Activated CD8-positive, alpha-beta T cell treated with anti-CD3 and anti-CD28 coated beads, Interleukin-2, amount 10 ng/mL, durations not matched to agents 7 days and 5 days (primary cell): Measurements from ENCODE around the gene HSPA9. TPM values are rescaled to one million over a fixed set of nuclear protein-coding genes. Genes with fewer than 3 reads are reported as not detected.

ENCODE experiments used
- ATAC-seq: fragments of 150-1000 bp; cut with Tn5 transposase; one replicate; pipeline ENCODE4 v1.10.0; 2021; ENCODE audit warnings: moderate library complexity
- CTCF ChIA-PET: fragments of 350-600 bp; sonication (Branson Sonifier 250); formaldehyde crosslinking; loops from one replicate; lab custom pipeline; 2021; ENCODE audit warnings: antibody characterized with exemption; lab: Charles Lee
- POLR2A ChIA-PET: fragments of 350-600 bp; sonication (Branson Sonifier 250); formaldehyde crosslinking; loops from one replicate; lab custom pipeline; 2021; ENCODE audit warnings: antibody characterized with exemption; lab: Charles Lee
- DNase-seq: peaks from one replicate; pipeline ENCODE4 v3.0.0-alpha.2; 2020
- H3K27ac Mint-ChIP-seq: one replicate; pipeline ENCODE4 v1.8.0; 2021; ENCODE audit warnings: mild to moderate bottlenecking, mixed read lengths
- H3K27me3 Mint-ChIP-seq: one replicate; pipeline ENCODE4 v1.8.0; 2021; ENCODE audit warnings: low read depth, mixed read lengths
- H3K36me3 Mint-ChIP-seq: one replicate; pipeline ENCODE4 v1.8.0; 2021; ENCODE audit warnings: low read depth, mixed read lengths
- H3K4me1 Mint-ChIP-seq: one replicate; pipeline ENCODE4 v1.8.0; 2021; ENCODE audit warnings: low read depth, mixed read lengths
- H3K4me3 Mint-ChIP-seq: one replicate; pipeline ENCODE4 v1.8.0; 2021; ENCODE audit warnings: mild to moderate bottlenecking, mixed read lengths
- H3K9me3 Mint-ChIP-seq: one replicate; pipeline ENCODE4 v1.8.0; 2022; ENCODE audit warnings: mixed read lengths; ENCODE audit not compliant: insufficient read depth
- total RNA-seq, 2 experiments: library from RNA; stranded (reverse); gene quantifications; one replicate each; pipeline ENCODE4 v1.2.3, GENCODE V29; 2021

HSPA9 gene
- total RNA-seq, 2 experiments from 2014 or later: 214 to 216 TPM

DNA sequence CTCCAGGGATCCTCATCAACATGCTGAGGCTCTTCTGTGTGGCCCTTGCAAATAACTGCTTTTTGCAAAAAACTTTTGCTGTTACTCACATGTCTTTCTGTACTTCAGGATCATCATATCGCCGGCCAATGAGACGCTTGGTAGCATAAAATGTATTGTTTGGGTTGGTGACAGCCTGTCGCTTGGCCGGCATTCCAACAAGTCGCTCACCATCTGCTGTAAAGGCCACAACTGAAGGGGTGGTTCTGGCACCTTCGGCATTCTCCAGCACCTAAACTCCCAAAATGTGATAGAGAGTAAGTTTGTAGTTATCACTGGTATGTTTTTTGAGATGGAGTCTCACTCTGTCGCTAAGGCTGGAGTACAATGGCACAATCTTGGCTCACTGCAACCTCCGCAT is 4.3 kb downstream of the HSPA9 start:
- no peak overlapping the region for H3K27ac Mint-ChIP-seq
- H3K27me3 Mint-ChIP-seq: no peaks in the 10 kb centered on the region
- ChIA-PET POLR2A (no interaction called here), CTCF (no interaction called here)
- H3K4me1 Mint-ChIP-seq: peaks cover 54% of the 10 kb centered on the region
- H3K4me3 Mint-ChIP-seq: no peak overlapping the region
- no peak for ATAC-seq
- H3K36me3 Mint-ChIP-seq: peaks cover 79% of the 10 kb centered on the region
- no peak for DNase-seq
- H3K9me3 Mint-ChIP-seq: no peaks in the 10 kb centered on the region

DNA sequence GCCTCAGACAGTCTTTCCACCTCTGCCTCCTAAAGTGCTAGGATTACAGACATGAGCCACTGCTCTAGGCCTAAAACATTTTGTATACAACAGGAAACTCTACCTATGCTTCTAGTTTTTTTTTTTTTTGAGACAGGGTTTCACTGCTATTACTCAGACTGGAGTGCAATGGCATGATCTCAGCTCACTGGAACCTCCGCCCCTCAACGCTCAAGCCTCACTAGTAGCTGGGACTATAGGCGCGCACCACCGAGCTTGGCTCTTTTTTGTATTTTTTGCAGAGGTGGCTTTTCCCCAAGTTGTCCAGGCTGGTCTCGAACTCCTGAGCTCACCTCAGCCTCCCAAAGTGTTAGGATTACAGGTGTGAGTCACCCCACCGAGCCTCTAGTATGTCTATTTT is 5.4 kb downstream of the HSPA9 start:
- Mint-ChIP-seq H3K27me3 (no peaks in the 10 kb centered on the region), H3K4me3 (no peak overlapping the region), H3K27ac (peak overlapping the region; percentile 33), H3K4me1 (peaks cover 60% of the 10 kb centered on the region), H3K9me3 (no peaks in the 10 kb centered on the region), H3K36me3 (peaks cover 83% of the 10 kb centered on the region)
- CTCF ChIA-PET: interaction anchor here (1.4 to 3.0 kb wide), 2 partner anchors 10 to 22 kb away, joined by 5 to 23 read pairs; no protein-coding TSS in a partner anchor
- POLR2A ChIA-PET: no interaction called here
- DNase-seq: no peak
- no peak for ATAC-seq

DNA sequence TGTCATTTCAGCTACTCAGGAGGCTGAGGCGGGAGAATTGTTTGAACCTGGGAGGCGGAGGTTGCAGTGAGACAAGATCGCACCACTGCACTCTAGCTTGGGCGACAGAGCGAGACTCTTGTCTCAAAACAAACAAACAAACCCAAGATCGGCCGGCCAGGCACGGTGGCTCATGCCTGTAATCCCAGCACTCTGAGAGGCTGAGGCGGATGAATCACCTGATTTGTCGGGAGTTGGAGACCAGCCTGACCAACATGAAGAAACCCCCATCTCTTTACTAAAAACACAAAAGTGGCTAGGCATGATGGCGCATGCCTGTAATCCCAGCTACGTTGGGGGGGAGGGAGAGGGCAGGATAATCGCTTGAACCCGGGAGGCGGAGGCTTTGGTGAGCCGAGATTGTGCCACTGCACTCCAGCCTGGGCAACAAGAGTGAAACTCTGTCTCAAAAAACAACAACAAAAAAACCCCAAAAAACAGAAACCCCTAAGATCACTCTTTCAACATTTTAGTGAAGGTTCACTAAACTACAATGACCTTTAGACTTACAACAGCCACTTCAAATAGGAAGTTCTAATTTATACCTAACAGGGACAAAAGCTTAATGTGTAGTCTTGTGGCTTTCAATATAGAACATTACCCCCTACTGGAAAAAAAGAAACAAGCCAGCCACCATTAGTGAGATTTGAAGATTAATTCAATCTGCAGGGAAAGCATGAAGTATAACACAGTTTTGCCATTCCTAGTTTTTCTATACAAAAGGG is 7.0 kb downstream of the HSPA9 start:
- H3K9me3 Mint-ChIP-seq: no peaks in the 10 kb centered on the region
- POLR2A ChIA-PET: interaction anchor here (1.2 kb wide), 1 partner anchor 9 kb away, joined by 3 read pairs; no protein-coding TSS in a partner anchor
- H3K27ac Mint-ChIP-seq: peak overlapping the region; percentile 36
- no peak for DNase-seq
- peaks cover 66% of the 10 kb centered on the region for H3K4me1 Mint-ChIP-seq
- no peaks in the 10 kb centered on the region for H3K27me3 Mint-ChIP-seq
- peaks cover 79% of the 10 kb centered on the region for H3K36me3 Mint-ChIP-seq
- CTCF ChIA-PET: interaction anchor here (0.7 to 3.0 kb wide), 7 partner anchors 11 to 704 kb away, joined by 3 to 23 read pairs (median 4); partner anchors contain the start of gene ETF1
- no peak overlapping the region for H3K4me3 Mint-ChIP-seq
- no peak for ATAC-seq

DNA sequence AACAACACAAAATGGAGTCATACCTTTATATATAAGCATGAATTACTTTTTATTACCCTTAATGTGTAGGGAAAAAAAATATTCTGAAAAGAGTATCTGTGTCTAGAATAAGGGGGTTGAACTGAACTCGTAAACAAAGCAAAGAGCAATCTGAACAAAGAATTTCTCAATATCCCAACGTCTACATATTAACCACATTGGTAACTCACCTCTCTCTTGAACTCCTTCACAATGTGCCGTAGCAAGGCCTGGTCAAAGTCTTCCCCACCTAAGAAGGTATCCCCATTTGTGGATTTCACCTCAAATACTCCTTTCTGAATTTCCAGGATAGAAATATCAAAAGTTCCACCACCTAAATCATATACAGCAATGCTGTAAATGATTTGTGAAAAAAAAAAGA is 8.4 kb downstream of the HSPA9 start:
- H3K27ac Mint-ChIP-seq: peak overlapping the region; percentile 81
- no peaks in the 10 kb centered on the region for H3K9me3 Mint-ChIP-seq
- H3K4me1 Mint-ChIP-seq: peaks cover 55% of the 10 kb centered on the region
- ATAC-seq: no peak
- peaks cover 71% of the 10 kb centered on the region for H3K36me3 Mint-ChIP-seq
- H3K4me3 Mint-ChIP-seq: no peak overlapping the region
- ChIA-PET POLR2A (interaction anchor here (1.1 to 1.9 kb wide), 4 partner anchors 8 to 102 kb away, joined by 3 to 18 read pairs (median 10); partner anchors contain the start of genes EGR1, ETF1 and HSPA9), CTCF (interaction anchor here (0.6 to 3.0 kb wide), 5 partner anchors 8 to 387 kb away, joined by 3 to 23 read pairs (median 11); partner anchors contain the start of genes ETF1 and HSPA9)
- no peaks in the 10 kb centered on the region for H3K27me3 Mint-ChIP-seq
- DNase-seq: no peak

DNA sequence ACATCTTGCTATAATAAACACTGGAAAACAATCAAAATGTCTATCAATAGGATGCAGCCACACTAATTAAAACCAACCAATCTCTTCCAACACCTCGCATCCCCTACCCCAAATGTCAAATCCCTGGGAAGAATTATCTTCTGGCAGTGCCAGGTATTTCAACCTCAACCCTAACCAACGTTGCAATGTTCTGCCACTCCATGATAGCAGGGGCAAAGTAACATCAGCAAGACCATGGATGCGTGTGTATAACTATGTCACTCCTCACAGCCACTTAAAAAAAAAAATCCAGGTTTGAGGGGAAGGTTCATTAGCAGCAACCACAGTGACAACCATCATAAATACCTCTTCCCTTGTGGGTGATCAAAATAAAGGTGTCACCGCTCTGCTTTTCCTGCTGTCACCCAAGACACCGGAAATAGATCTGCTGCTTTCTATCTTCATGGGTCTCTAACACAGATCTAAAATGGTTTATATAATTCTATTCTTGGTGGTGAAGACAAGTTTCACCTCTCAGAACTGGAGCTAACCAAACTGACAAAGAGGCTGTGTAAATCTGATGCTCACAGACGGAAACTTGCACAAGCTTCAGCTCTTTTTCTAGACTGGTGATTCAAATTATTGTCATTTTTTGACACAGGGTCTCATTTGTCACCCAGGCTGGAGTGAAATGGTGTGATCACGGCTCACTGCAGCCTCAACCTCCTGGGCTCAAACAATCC is 9.9 kb downstream of the HSPA9 start:
- Mint-ChIP-seq H3K27me3 (no peaks in the 10 kb centered on the region), H3K27ac (peak overlapping the region; percentile 90), H3K9me3 (no peaks in the 10 kb centered on the region), H3K36me3 (peaks cover 74% of the 10 kb centered on the region), H3K4me3 (peak overlapping the region; percentile 33), H3K4me1 (peaks cover 53% of the 10 kb centered on the region)
- CTCF ChIA-PET: interaction anchor here (1.0 to 2.6 kb wide), 6 partner anchors 10 to 101 kb away, joined by 3 to 12 read pairs (median 8); partner anchors contain the start of gene HSPA9
- peak; percentile 62 for ATAC-seq
- DNase-seq: peak; percentile 52
- POLR2A ChIA-PET: interaction anchor here (0.7 to 1.9 kb wide), 4 partner anchors 10 to 24 kb away, joined by 3 to 18 read pairs (median 10); partner anchors contain the start of genes ETF1 and HSPA9

DNA sequence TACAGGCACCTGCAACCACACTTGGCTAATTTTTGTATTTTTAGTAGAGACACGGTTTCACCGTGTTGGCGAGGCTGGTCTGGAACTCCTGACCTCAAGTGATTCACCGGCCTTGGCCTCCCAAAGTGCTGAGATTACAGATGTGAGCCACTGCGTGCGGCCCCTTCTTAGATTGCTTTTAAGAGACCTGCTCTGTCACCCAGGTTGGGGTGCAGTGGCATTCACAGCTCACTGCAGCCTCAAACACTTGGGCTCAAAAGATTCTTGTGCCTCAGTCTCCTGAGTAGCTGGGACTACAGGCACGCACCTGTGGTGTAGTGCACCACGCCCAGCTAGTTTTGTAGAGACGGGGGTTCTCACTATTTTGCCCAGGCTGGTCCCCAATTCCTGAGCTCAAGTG is 11.0 kb downstream of the HSPA9 start:
- Mint-ChIP-seq H3K27me3 (no peaks in the 10 kb centered on the region), H3K4me1 (peaks cover 50% of the 10 kb centered on the region), H3K4me3 (no peak overlapping the region), H3K9me3 (no peaks in the 10 kb centered on the region), H3K27ac (no peak overlapping the region), H3K36me3 (peaks cover 76% of the 10 kb centered on the region)
- ATAC-seq (no peak), DNase-seq (no peak)
- POLR2A ChIA-PET: interaction anchor here (1.0 kb wide), 1 partner anchor 21 kb away, joined by 3 read pairs; the partner anchor contains the start of gene ETF1
- CTCF ChIA-PET: interaction anchor here (2.3 kb wide), 1 partner anchor 16 kb away, joined by 11 read pairs; no protein-coding TSS in a partner anchor

DNA sequence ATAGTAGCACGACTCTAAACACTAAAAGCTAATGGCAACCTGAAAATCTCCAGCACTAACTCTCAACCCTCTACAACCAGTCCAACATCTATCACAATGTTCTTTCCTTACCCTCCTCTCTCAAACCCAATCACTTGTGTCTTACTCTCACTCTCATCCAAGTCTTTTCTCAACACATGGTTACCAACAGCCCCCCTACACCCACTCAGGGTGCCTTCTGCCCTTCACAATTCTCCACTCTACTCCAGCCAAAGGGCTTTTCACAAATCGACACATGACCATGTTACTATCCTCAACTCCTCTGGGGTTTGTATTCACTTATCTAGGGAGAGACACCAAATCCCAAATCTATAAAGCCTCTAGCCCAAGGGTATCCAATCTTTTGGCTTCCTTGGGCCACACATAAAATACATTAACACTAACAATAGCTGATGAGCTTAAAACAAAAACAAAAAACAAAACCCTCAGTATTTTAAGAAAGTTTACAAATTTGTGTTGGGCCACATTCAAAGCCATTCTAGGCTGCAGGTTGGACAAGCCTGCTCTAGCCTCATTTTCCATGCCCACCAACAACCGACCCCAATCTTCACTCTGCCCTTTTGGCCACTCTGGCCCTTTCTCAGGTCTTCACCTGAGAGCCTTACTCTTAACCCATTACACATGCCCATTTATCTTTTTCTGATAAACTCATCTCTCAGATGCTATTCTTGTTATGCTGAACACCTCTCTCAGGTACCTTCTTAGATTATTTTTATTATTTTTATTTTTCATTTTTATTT is 11.7 kb downstream of the HSPA9 start:
- POLR2A ChIA-PET: interaction anchor here (1.0 kb wide), 1 partner anchor 21 kb away, joined by 3 read pairs; the partner anchor contains the start of gene ETF1

DNA sequence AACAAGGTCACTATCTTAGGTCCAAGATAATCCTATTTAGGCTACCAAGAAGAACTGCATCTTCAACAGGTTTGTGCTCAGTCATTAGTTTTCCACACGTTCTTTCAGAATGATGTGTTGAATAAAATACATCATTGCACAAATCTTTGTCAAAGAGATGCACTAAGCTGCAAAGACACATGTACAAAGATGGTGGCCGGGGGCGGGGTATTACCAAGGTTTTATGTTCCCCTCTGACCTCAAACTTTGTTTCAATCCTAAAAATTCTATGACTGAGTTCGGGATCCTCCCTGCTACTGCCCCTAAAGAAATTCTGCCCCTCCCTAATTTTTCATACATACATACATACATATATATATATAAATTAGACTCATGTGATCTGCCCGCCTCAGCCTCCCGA is 14.2 kb downstream of the HSPA9 start:
- POLR2A ChIA-PET: no interaction called here
- CTCF ChIA-PET: no interaction called here
- H3K36me3 Mint-ChIP-seq: peaks cover 78% of the 10 kb centered on the region
- DNase-seq (no peak), ATAC-seq (no peak)
- H3K4me3 Mint-ChIP-seq: no peak overlapping the region
- H3K27me3 Mint-ChIP-seq: no peaks in the 10 kb centered on the region
- H3K27ac Mint-ChIP-seq: no peak overlapping the region
- H3K4me1 Mint-ChIP-seq: peaks cover 27% of the 10 kb centered on the region
- no peaks in the 10 kb centered on the region for H3K9me3 Mint-ChIP-seq

More for the DNA sequence above, 11.7 kb downstream of the HSPA9 start:
- CTCF ChIA-PET: interaction anchor here (2.3 kb wide), 1 partner anchor 15 kb away, joined by 11 read pairs; no protein-coding TSS in a partner anchor
- H3K4me1 Mint-ChIP-seq: peaks cover 46% of the 10 kb centered on the region
- DNase-seq: no peak
- peak overlapping the region; percentile 61 for H3K27ac Mint-ChIP-seq
- H3K9me3 Mint-ChIP-seq: no peaks in the 10 kb centered on the region
- no peak for ATAC-seq
- H3K36me3 Mint-ChIP-seq: peaks cover 76% of the 10 kb centered on the region
- no peaks in the 10 kb centered on the region for H3K27me3 Mint-ChIP-seq
- H3K4me3 Mint-ChIP-seq: no peak overlapping the region

DNA sequence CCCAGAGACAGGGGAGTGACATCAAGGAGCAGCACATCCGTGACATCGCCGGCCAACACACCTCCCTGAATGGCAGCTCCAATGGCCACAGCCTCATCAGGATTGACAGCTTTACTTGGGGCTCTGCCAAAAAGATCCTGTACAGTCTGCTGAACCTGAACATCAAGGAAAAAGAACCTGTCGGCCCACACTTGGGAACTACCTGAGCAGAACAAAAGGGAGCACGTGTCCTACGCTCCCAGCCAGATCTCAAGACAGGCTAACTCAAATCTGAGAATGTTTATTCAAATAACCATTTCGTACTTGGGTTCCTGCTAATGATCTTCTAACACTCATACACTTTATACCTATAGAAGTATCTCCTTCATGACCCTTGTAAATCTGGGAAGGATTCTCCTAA is 15.3 kb downstream of the HSPA9 start:
- Mint-ChIP-seq H3K4me1 (peaks cover 18% of the 10 kb centered on the region), H3K4me3 (no peak overlapping the region), H3K27me3 (no peaks in the 10 kb centered on the region), H3K9me3 (no peaks in the 10 kb centered on the region), H3K36me3 (peaks cover 77% of the 10 kb centered on the region), H3K27ac (no peak overlapping the region)
- CTCF ChIA-PET: interaction anchor here (3.7 kb wide), 1 partner anchor 12 kb away, joined by 12 read pairs; no protein-coding TSS in a partner anchor
- POLR2A ChIA-PET: interaction anchor here (0.8 to 1.8 kb wide), 2 partner anchors 12 to 16 kb away, joined by 4 to 8 read pairs; partner anchors contain the start of gene ETF1
- ATAC-seq (no peak), DNase-seq (no peak)

DNA sequence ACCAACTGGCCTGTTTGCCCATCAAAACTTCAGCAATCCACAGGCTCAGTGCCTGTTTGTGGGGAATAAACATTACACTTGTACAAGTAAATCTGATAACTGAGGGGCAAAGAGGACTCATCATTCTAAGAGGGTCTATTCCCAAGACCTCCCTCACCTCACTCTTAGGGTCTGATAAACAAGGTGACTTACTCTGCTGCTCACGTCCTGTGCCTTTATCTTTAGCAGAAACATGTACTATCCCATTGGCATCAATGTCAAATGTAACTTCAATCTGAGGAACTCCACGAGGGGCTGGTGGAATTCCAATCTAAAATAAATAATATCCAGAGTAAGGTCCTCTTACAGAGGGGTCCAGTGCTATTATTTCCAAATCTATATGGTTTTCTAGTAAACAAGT is 17.5 kb downstream of the HSPA9 start:
- POLR2A ChIA-PET: no interaction called here
- CTCF ChIA-PET: interaction anchor here (1.0 to 3.7 kb wide), 3 partner anchors 10 to 14 kb away, joined by 3 to 12 read pairs (median 4); no protein-coding TSS in a partner anchor
- Mint-ChIP-seq H3K36me3 (peaks cover 82% of the 10 kb centered on the region), H3K27ac (no peak overlapping the region), H3K27me3 (no peaks in the 10 kb centered on the region), H3K4me1 (peaks cover 6% of the 10 kb centered on the region), H3K4me3 (no peak overlapping the region), H3K9me3 (no peaks in the 10 kb centered on the region)
- no peak for DNase-seq
- no peak for ATAC-seq
